ENCODE measurements around the gene CYP24A1.

- no peak for TF ChIP-seq FOXM1 (IDR thresholded peaks at IDR 0.05; ENCODE audit: low read depth)
- no peak for TF ChIP-seq REST (IDR thresholded peaks at IDR 0.05; ENCODE audit: low read depth, low read length)
- TF ChIP-seq GABPA (IDR thresholded peaks at IDR 0.05; ENCODE audit: low read depth), result no peak
Observed at GRCh38 chr20:54153847-54154246, 19.9 kb downstream of the CYP24A1 start.

Measured in SK-N-SH (cell line).